SK-N-SH treated with all-trans-retinoic acid at 6 μM for 48 hours (cell line): ENCODE results near the gene GLRA2.

ENCODE experiments used
- ATAC-seq: fragments of 200-7000 bp; cut with Tn5 transposase; 3 replicates; pipeline ENCODE4 v1.9.1; 2020; ENCODE audit warnings: mild to moderate bottlenecking, moderate library complexity
- ARNTL ChIP-seq: fragments of 450-650 bp; formaldehyde crosslinking; IDR thresholded peaks from 2 replicates; pipeline ENCODE4 v1.5.0; 2020; ENCODE audit warnings: low read depth, mild to moderate bottlenecking, moderate library complexity, borderline replicate concordance
- CREB5 ChIP-seq: fragments of 250-450 bp; sonication (Bioruptor Pico); IDR thresholded peaks from 2 replicates; pipeline ENCODE4 v1.5.1; 2020; ENCODE audit warnings: low read depth, mild to moderate bottlenecking, moderate library complexity
- CSDC2 ChIP-seq: fragments of 250-450 bp; sonication (Bioruptor Pico); IDR thresholded peaks from 2 replicates; pipeline ENCODE4 v1.5.0; 2020; ENCODE audit warnings: mild to moderate bottlenecking, moderate library complexity
- CSRNP3 ChIP-seq: fragments of 250-450 bp; sonication (Bioruptor Pico); IDR thresholded peaks from 2 replicates; pipeline ENCODE4 v1.5.1; 2021; ENCODE audit warnings: mild to moderate bottlenecking, moderate library complexity
- ESRRG ChIP-seq: fragments of 250-450 bp; sonication (Bioruptor Pico); IDR thresholded peaks from 2 replicates; pipeline ENCODE4 v1.6.1; 2021; ENCODE audit warnings: mild to moderate bottlenecking
- ISL1 ChIP-seq: fragments of 250-450 bp; sonication (Bioruptor Pico); IDR thresholded peaks from 2 replicates; pipeline ENCODE4 v2.1.2; 2022; ENCODE audit warnings: mild to moderate bottlenecking, moderate library complexity
- OSR1 ChIP-seq: fragments of 250-450 bp; sonication (Bioruptor Pico); IDR thresholded peaks from 2 replicates; pipeline ENCODE4 v1.8.0; 2022; ENCODE audit warnings: moderate library complexity, mild to moderate bottlenecking, inconsistent platforms
- PATZ1 ChIP-seq: fragments of 250-450 bp; sonication (Bioruptor Pico); IDR thresholded peaks from 2 replicates; pipeline ENCODE4 v1.8.0; 2020; ENCODE audit warnings: mild to moderate bottlenecking, moderate library complexity, borderline replicate concordance
- PPARA ChIP-seq: fragments of 250-450 bp; sonication (Bioruptor Pico); IDR thresholded peaks from 2 replicates; pipeline ENCODE4 v1.5.0; 2020; ENCODE audit warnings: mild to moderate bottlenecking, borderline replicate concordance
- RARB ChIP-seq: fragments of 250-450 bp; sonication (Bioruptor Pico); IDR thresholded peaks from 2 replicates; pipeline ENCODE4 v1.8.0; 2021; ENCODE audit warnings: mild to moderate bottlenecking, moderate library complexity
- SNAI2 ChIP-seq: fragments of 250-450 bp; sonication (Bioruptor Pico); IDR thresholded peaks from 2 replicates; pipeline ENCODE4 v1.5.0; 2020; ENCODE audit warnings: mild to moderate bottlenecking, moderate library complexity
- TCF4 ChIP-seq: fragments of 250-450 bp; sonication (Bioruptor Pico); IDR thresholded peaks from 2 replicates; pipeline ENCODE4 v1.8.0; 2021; ENCODE audit warnings: mild to moderate bottlenecking, moderate library complexity, borderline replicate concordance
- TOX ChIP-seq: fragments of 250-450 bp; sonication (Bioruptor Pico); IDR thresholded peaks from 2 replicates; pipeline ENCODE4 v1.8.0; 2021; ENCODE audit warnings: mild to moderate bottlenecking, moderate library complexity, borderline replicate concordance
- TSHZ2 ChIP-seq: fragments of 250-450 bp; sonication (Bioruptor Pico); IDR thresholded peaks from 2 replicates; pipeline ENCODE4 v1.5.0; 2020; ENCODE audit warnings: mild to moderate bottlenecking, moderate library complexity
- ZC3H10 ChIP-seq: fragments of 250-450 bp; sonication (Bioruptor Pico); IDR thresholded peaks from 2 replicates; pipeline ENCODE4 v1.5.1; 2021; ENCODE audit warnings: mild to moderate bottlenecking, moderate library complexity
- ZFP3 ChIP-seq: fragments of 250-450 bp; sonication (Bioruptor Pico); IDR thresholded peaks from 2 replicates; pipeline ENCODE4 v1.5.0; 2020; ENCODE audit warnings: mild to moderate bottlenecking, moderate library complexity
- ZFP30 ChIP-seq: fragments of 450-650 bp; formaldehyde crosslinking; IDR thresholded peaks from 2 replicates; pipeline ENCODE4 v1.5.0; 2022; ENCODE audit warnings: mild to moderate bottlenecking, moderate library complexity
- ZNF565 ChIP-seq: fragments of 450-650 bp; formaldehyde crosslinking; conservative IDR thresholded peaks from 2 replicates; pipeline ENCODE4 v1.5.0; 2020; ENCODE audit warnings: low read depth, mild to moderate bottlenecking, moderate library complexity
- ZNF70 ChIP-seq: fragments of 450-650 bp; formaldehyde crosslinking; IDR thresholded peaks from 2 replicates; pipeline ENCODE4 v1.5.0; 2020; ENCODE audit warnings: mild to moderate bottlenecking, moderate library complexity
- ZNF8 ChIP-seq: fragments of 450-650 bp; formaldehyde crosslinking; IDR thresholded peaks from 2 replicates; pipeline ENCODE4 v1.5.0; 2020; ENCODE audit warnings: mild to moderate bottlenecking, moderate library complexity

Gene GLRA2

GRCh38 chrX:14581081-14581480, 51.7 kb downstream of the GLRA2 start:
- no peak for ATAC-seq
- no peak for TF ChIP-seq RARB
- TF ChIP-seq ZNF8 (CRISPR knock-in tag) = no peak
- no peak for TF ChIP-seq PATZ1 (CRISPR knock-in tag)
- no peak for TF ChIP-seq ZFP3 (CRISPR knock-in tag)
- no peak for TF ChIP-seq TSHZ2
- no peak for TF ChIP-seq ESRRG (CRISPR knock-in tag)
- no peak for TF ChIP-seq CREB5 (CRISPR knock-in tag)
- TF ChIP-seq ZNF565 (CRISPR knock-in tag) = no peak
- no peak for TF ChIP-seq ZNF70 (CRISPR knock-in tag)

GRCh38 chrX:14584548-14584947, 55.2 kb downstream of the GLRA2 start:
- TF ChIP-seq ZNF565 (CRISPR knock-in tag) (no peak), ISL1 (CRISPR knock-in tag) (no peak), SNAI2 (CRISPR knock-in tag) (no peak), RARB (no peak), ZFP30 (CRISPR knock-in tag) (no peak), ESRRG (CRISPR knock-in tag) (no peak), CREB5 (CRISPR knock-in tag) (no peak), CSDC2 (no peak), TOX (CRISPR knock-in tag) (no peak)
- no peak for ATAC-seq

- TF ChIP-seq OSR1 (CRISPR knock-in tag) (no peak), ARNTL (no peak), CSRNP3 (CRISPR knock-in tag) (no peak), ZNF8 (CRISPR knock-in tag) (no peak), ZNF565 (CRISPR knock-in tag) (no peak), ZC3H10 (CRISPR knock-in tag) (no peak), ISL1 (CRISPR knock-in tag) (no peak), PPARA (CRISPR knock-in tag) (no peak), ZNF70 (CRISPR knock-in tag) (no peak), RARB (no peak), CREB5 (CRISPR knock-in tag) (no peak), SNAI2 (CRISPR knock-in tag) (no peak), ZFP30 (CRISPR knock-in tag) (no peak), TCF4 (CRISPR knock-in tag) (no peak), TSHZ2 (no peak), TOX (CRISPR knock-in tag) (no peak), ESRRG (CRISPR knock-in tag) (no peak)
- ATAC-seq = no peak
Observed at GRCh38 chrX:14590216-14590615, 60.9 kb downstream of the GLRA2 start.
